ENCODE results near the gene CACNA1D. TPM values are rescaled to one million over a fixed set of nuclear protein-coding genes. Genes with fewer than 3 reads are reported as not detected.
A peak's percentile ranks its signal among the peaks of the same experiment; 100 is the strongest.

The CACNA1D gene
- total RNA-seq, 1 donor from 2014 or later = 47.2 TPM

DNA sequence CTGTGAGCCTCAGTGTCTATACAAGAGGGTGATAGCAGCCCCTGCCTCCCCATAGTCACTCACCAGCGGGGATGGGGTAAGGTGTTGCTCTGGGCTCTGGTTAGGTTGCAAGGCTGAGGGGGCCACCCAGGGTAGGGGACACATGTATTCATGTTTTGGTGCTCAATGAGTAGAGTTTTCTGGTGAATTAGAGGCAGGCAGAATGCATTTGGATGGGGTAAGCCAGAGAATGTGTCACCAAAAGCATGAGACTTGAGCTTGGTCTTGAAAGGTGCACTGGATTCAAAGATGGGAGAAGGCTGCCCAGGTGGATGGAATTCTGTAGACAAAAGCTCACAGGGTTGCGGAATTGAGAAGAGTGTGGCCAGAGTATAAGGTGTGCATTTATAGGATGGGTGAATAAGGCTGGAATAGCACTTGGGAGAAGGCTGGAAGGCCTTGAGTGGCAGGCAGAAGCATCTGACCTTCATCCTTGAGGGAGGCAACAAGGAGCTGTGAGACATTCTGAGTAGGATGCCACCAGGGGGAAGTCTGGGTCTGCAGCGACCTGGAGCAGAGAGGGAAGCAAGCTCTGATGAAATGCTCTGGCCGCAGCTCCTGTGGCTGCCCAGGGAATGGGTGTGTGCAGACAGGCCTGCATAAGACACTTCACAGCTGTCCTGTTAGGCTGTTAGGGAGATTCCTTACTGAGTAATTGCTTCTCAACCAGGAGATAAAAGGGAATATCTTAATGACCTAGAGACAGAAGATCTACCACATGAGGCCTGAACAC, 202.2 kb downstream of the CACNA1D start:
- H3K36me3 ChIP-seq = no peaks in the 10 kb centered on the region
- intact Hi-C loops (cut with DNase I) = no loop called here
- no peak overlapping the region for H3K4me3 ChIP-seq
- DNase-seq (no peak), ATAC-seq (peak; percentile 92)
- no peaks in the 10 kb centered on the region for H3K4me1 ChIP-seq
- TF ChIP-seq, protein P1, sequence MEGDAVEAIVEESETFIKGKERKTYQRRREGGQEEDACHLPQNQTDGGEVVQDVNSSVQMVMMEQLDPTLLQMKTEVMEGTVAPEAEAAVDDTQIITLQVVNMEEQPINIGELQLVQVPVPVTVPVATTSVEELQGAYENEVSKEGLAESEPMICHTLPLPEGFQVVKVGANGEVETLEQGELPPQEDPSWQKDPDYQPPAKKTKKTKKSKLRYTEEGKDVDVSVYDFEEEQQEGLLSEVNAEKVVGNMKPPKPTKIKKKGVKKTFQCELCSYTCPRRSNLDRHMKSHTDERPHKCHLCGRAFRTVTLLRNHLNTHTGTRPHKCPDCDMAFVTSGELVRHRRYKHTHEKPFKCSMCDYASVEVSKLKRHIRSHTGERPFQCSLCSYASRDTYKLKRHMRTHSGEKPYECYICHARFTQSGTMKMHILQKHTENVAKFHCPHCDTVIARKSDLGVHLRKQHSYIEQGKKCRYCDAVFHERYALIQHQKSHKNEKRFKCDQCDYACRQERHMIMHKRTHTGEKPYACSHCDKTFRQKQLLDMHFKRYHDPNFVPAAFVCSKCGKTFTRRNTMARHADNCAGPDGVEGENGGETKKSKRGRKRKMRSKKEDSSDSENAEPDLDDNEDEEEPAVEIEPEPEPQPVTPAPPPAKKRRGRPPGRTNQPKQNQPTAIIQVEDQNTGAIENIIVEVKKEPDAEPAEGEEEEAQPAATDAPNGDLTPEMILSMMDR (IDR thresholded peaks at IDR 0.05) = peak; percentile 20
- H3K9me3 ChIP-seq = no peaks in the 10 kb centered on the region
- H3K27me3 ChIP-seq = no peaks in the 10 kb centered on the region
- H3K27ac ChIP-seq = no peak overlapping the region

DNA sequence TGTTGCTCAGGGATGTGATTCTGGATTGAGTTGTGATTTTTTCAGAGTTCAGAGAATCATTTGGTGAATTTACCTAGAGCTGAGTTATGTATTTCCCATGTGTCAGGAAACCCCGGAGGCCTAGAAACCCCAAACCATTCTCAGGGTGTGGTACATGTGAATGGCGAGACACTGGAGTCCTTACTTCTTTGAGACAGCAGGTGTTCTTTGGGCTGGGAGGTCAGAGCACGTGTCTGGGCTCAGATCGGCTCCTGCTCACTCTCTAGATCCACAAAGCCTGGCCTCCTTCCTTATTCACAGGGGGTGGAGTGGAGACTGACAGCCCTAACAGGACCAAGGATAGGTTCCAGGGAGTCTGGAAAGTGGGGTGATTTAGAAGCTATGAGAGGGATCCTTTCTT, 206.0 kb downstream of the CACNA1D start:
- TF ChIP-seq, protein P1 (IDR thresholded peaks at IDR 0.05) = no peak
- no peak for DNase-seq
- no peak overlapping the region for H3K4me3 ChIP-seq
- intact Hi-C loops (cut with DNase I) = no loop called here
- H3K27ac ChIP-seq = no peak overlapping the region
- no peaks in the 10 kb centered on the region for H3K4me1 ChIP-seq
- H3K27me3 ChIP-seq = no peaks in the 10 kb centered on the region
- H3K36me3 ChIP-seq = no peaks in the 10 kb centered on the region
- ATAC-seq = no peak
- H3K9me3 ChIP-seq = no peaks in the 10 kb centered on the region

DNA sequence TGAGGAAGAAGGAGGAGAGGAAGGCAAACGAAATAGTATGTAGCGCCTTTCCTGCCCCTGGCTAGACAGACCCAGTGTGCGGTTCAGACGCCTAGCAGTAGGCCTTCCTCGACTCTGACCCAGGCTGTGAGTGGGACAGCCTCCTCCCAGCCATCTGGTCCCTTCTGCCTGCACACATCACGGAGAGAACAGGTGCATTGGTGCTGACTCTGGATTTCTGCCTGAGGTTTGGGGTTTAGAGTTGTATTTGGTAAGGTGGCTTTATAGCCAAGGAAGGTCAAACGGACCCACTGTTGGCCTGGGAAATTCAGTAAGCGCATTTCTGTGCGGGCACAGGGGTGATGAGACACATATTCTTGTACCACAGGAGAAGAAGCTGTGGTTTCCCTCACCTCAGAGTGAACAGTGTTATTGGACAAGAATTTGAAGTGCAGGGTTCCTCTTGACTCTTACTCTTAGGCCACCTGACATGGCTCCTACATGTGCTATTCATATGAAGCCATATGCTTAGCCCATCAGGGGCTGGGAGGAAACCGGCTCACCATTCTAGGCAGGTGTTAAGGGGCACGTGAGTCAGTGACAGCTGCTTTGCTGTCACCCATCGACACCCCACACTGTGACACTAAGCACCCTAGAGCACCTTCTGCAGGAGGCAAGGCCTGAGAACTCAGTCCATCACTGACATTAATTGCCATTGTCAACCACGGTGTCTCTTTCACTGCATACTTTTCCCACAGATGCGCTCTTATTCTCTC, 208.5 kb downstream of the CACNA1D start:
- TF ChIP-seq, protein P1 (IDR thresholded peaks at IDR 0.05) = no peak
- no peak for DNase-seq
- Histone ChIP-seq H3K27me3 (no peaks in the 10 kb centered on the region), H3K36me3 (no peaks in the 10 kb centered on the region), H3K4me3 (no peak overlapping the region), H3K27ac (no peak overlapping the region), H3K4me1 (peaks cover 6% of the 10 kb centered on the region), H3K9me3 (no peaks in the 10 kb centered on the region)
- no peak for ATAC-seq
- intact Hi-C loops (cut with DNase I) = no loop called here

DNA sequence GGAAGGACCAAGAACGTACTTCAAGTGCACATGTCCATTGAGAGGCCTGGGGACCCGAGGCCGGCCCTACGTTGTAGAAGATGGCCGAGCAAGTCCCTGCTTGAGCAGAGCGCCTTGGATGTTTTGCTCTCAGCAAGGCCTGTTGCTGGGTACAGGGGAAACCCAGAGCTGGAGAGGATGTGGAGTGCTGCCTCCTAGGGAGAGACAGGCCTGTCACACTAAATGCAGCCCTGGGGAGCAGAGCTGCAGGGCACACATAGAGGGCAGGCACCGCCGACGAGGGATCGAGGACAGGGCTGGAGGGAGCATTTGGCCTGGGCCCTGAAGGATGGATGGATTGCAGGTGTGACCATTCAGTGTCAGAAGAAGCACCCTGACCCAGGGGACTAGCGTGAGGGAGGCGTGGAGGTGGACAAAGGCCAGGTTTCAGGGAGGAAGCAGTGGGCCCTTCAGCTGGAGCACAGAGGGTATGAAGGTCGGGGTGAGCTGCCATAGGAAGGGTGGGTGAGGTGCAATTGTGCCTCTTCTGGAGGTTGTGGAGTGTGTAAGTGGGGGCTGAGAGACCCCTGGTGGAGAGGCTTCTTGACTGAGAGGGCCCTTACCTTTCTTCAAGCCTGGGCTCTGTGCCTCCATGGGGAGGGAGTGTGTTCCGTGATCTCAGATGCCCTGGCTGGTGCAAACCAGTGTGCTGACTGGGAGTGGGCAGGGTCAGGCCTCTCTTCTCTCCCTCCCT, 209.4 kb downstream of the CACNA1D start:
- peaks cover 10% of the 10 kb centered on the region for H3K4me1 ChIP-seq
- H3K27me3 ChIP-seq = no peaks in the 10 kb centered on the region
- ATAC-seq (no peak), DNase-seq (no peak)
- intact Hi-C loops (cut with DNase I) = no loop called here
- TF ChIP-seq, protein P1 (IDR thresholded peaks at IDR 0.05) = no peak
- no peak overlapping the region for H3K4me3 ChIP-seq
- H3K9me3 ChIP-seq = no peaks in the 10 kb centered on the region
- no peak overlapping the region for H3K27ac ChIP-seq
- no peaks in the 10 kb centered on the region for H3K36me3 ChIP-seq

DNA sequence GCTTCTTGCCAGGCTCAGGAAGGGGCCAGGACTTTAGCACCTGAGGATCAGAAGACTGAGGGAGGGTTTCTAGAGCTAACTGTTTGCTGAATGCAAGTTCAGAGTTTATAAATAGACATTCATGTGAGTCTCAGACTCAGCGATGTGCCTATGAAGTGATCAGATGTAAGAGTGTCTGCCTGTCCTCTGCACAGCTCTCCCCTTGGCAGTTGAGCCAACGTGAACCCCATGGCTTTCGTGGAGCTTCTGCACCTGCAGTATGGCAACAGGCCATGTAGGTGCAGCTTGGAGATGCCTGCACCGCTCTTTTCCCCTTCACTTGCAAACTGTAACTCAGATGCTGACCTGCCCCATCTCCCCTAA, 209.9 kb downstream of the CACNA1D start:
- H3K4me1 ChIP-seq = peaks cover 10% of the 10 kb centered on the region
- intact Hi-C loops (cut with DNase I) = no loop called here
- H3K36me3 ChIP-seq = no peaks in the 10 kb centered on the region
- H3K27me3 ChIP-seq = no peaks in the 10 kb centered on the region
- DNase-seq = no peak
- H3K9me3 ChIP-seq = no peaks in the 10 kb centered on the region
- TF ChIP-seq, protein P1 (IDR thresholded peaks at IDR 0.05) = no peak
- no peak overlapping the region for H3K27ac ChIP-seq
- ATAC-seq = no peak
- no peak overlapping the region for H3K4me3 ChIP-seq

All from upper lobe of right lung (tissue), 1 donor.